ENCODE measurements around the gene SLCO4C1.

SLCO4C1 gene

GRCh38 chr5:102294886-102295395, 1.1 kb downstream of the SLCO4C1 start:
- Histone ChIP-seq H3K4me1 (ENCODE audit: control insufficient read depth in 1 of 2, insufficient read depth in 2 of 2, low read length in 2 of 2) (peaks cover 0 to 14% of the 10 kb centered on the region in 2 donors), H3K4me3 (ENCODE audit: low read depth in 1 of 2, low read length in 2 of 2) (peak overlapping the region in 1 of 2 donors; percentile 76), H3K9me3 (ENCODE audit: control insufficient read depth in 1 of 2, low read length in 2 of 2) (no peaks in the 10 kb centered on the region), H3K36me3 (ENCODE audit: control insufficient read depth in 1 of 2, insufficient read depth in 2 of 2, low read length in 2 of 2) (no peaks in the 10 kb centered on the region), H3K27me3 (ENCODE audit: low read depth, low read length) (no peaks in the 10 kb centered on the region), H3K27ac (ENCODE audit: low read length) (no peak overlapping the region)

- Histone ChIP-seq H3K9me3 (ENCODE audit: control insufficient read depth in 1 of 2, low read length in 2 of 2) (no peaks in the 10 kb centered on the region), H3K4me1 (ENCODE audit: control insufficient read depth in 1 of 2, insufficient read depth in 2 of 2, low read length in 2 of 2) (no peaks in the 10 kb centered on the region), H3K36me3 (ENCODE audit: control insufficient read depth in 1 of 2, insufficient read depth in 2 of 2, low read length in 2 of 2) (no peaks in the 10 kb centered on the region), H3K27me3 (ENCODE audit: low read depth, low read length) (no peaks in the 10 kb centered on the region), H3K27ac (ENCODE audit: low read length) (no peak overlapping the region), H3K4me3 (ENCODE audit: low read depth in 1 of 2, low read length in 2 of 2) (no peak overlapping the region)
Measured at GRCh38 chr5:102290004-102290403, 6.1 kb downstream of the SLCO4C1 start.

- no peaks in the 10 kb centered on the region for H3K4me1 ChIP-seq (ENCODE audit: control insufficient read depth in 1 of 2, insufficient read depth in 2 of 2, low read length in 2 of 2)
- no peaks in the 10 kb centered on the region for H3K9me3 ChIP-seq (ENCODE audit: control insufficient read depth in 1 of 2, low read length in 2 of 2)
- H3K27ac ChIP-seq (ENCODE audit: low read length) = no peak overlapping the region
- no peak overlapping the region for H3K4me3 ChIP-seq (ENCODE audit: low read depth in 1 of 2, low read length in 2 of 2)
- H3K36me3 ChIP-seq (ENCODE audit: control insufficient read depth in 1 of 2, insufficient read depth in 2 of 2, low read length in 2 of 2) = no peaks in the 10 kb centered on the region
- no peaks in the 10 kb centered on the region for H3K27me3 ChIP-seq (ENCODE audit: low read depth, low read length)
Measured at GRCh38 chr5:102289251-102289899, 6.7 kb downstream of the SLCO4C1 start.

- no peak overlapping the region for H3K4me3 ChIP-seq (ENCODE audit: low read depth in 1 of 2, low read length in 2 of 2)
- H3K4me1 ChIP-seq (ENCODE audit: control insufficient read depth in 1 of 2, insufficient read depth in 2 of 2, low read length in 2 of 2) = no peaks in the 10 kb centered on the region
- no peaks in the 10 kb centered on the region for H3K27me3 ChIP-seq (ENCODE audit: low read depth, low read length)
- no peaks in the 10 kb centered on the region for H3K9me3 ChIP-seq (ENCODE audit: control insufficient read depth in 1 of 2, low read length in 2 of 2)
- no peak overlapping the region for H3K27ac ChIP-seq (ENCODE audit: low read length)
- H3K36me3 ChIP-seq (ENCODE audit: control insufficient read depth in 1 of 2, insufficient read depth in 2 of 2, low read length in 2 of 2) = no peaks in the 10 kb centered on the region
Measured at GRCh38 chr5:102288630-102289029, 7.5 kb downstream of the SLCO4C1 start.

GRCh38 chr5:102286476-102286875, 9.6 kb downstream of the SLCO4C1 start:
- H3K9me3 ChIP-seq (ENCODE audit: control insufficient read depth in 1 of 2, low read length in 2 of 2) = no peaks in the 10 kb centered on the region
- H3K4me1 ChIP-seq (ENCODE audit: control insufficient read depth in 1 of 2, insufficient read depth in 2 of 2, low read length in 2 of 2) = no peaks in the 10 kb centered on the region
- H3K27ac ChIP-seq (ENCODE audit: low read length) = no peak overlapping the region
- H3K4me3 ChIP-seq (ENCODE audit: low read depth in 1 of 2, low read length in 2 of 2) = no peak overlapping the region
- H3K27me3 ChIP-seq (ENCODE audit: low read depth, low read length) = no peaks in the 10 kb centered on the region
- no peaks in the 10 kb centered on the region for H3K36me3 ChIP-seq (ENCODE audit: control insufficient read depth in 1 of 2, insufficient read depth in 2 of 2, low read length in 2 of 2)

- no peaks in the 10 kb centered on the region for H3K4me1 ChIP-seq (ENCODE audit: control insufficient read depth in 1 of 2, insufficient read depth in 2 of 2, low read length in 2 of 2)
- H3K27ac ChIP-seq (ENCODE audit: low read length) = no peak overlapping the region
- H3K36me3 ChIP-seq (ENCODE audit: control insufficient read depth in 1 of 2, insufficient read depth in 2 of 2, low read length in 2 of 2) = no peaks in the 10 kb centered on the region
Measured at GRCh38 chr5:102283102-102283797, 12.8 kb downstream of the SLCO4C1 start.

GRCh38 chr5:102279711-102280110, 16.4 kb downstream of the SLCO4C1 start:
- no peak overlapping the region for H3K27ac ChIP-seq (ENCODE audit: low read length)
- H3K9me3 ChIP-seq (ENCODE audit: control insufficient read depth in 1 of 2, low read length in 2 of 2) = no peaks in the 10 kb centered on the region
- H3K36me3 ChIP-seq (ENCODE audit: control insufficient read depth in 1 of 2, insufficient read depth in 2 of 2, low read length in 2 of 2) = no peaks in the 10 kb centered on the region
- H3K4me1 ChIP-seq (ENCODE audit: control insufficient read depth in 1 of 2, insufficient read depth in 2 of 2, low read length in 2 of 2) = no peaks in the 10 kb centered on the region
- H3K27me3 ChIP-seq (ENCODE audit: low read depth, low read length) = no peaks in the 10 kb centered on the region
- no peak overlapping the region for H3K4me3 ChIP-seq (ENCODE audit: low read depth in 1 of 2, low read length in 2 of 2)

More at GRCh38 chr5:102283102-102283797, 12.8 kb downstream of the SLCO4C1 start:
- Histone ChIP-seq H3K4me3 (ENCODE audit: low read depth in 1 of 2, low read length in 2 of 2) (no peak overlapping the region), H3K9me3 (ENCODE audit: control insufficient read depth in 1 of 2, low read length in 2 of 2) (no peaks in the 10 kb centered on the region), H3K27me3 (ENCODE audit: low read depth, low read length) (no peaks in the 10 kb centered on the region)

- Histone ChIP-seq H3K4me1 (ENCODE audit: control insufficient read depth in 1 of 2, insufficient read depth in 2 of 2, low read length in 2 of 2) (no peaks in the 10 kb centered on the region), H3K36me3 (ENCODE audit: control insufficient read depth in 1 of 2, insufficient read depth in 2 of 2, low read length in 2 of 2) (no peaks in the 10 kb centered on the region), H3K27ac (ENCODE audit: low read length) (no peak overlapping the region), H3K9me3 (ENCODE audit: control insufficient read depth in 1 of 2, low read length in 2 of 2) (no peaks in the 10 kb centered on the region), H3K27me3 (ENCODE audit: low read depth, low read length) (no peaks in the 10 kb centered on the region), H3K4me3 (ENCODE audit: low read depth in 1 of 2, low read length in 2 of 2) (no peak overlapping the region)
Measured at GRCh38 chr5:102278231-102278630, 17.9 kb downstream of the SLCO4C1 start.

- Histone ChIP-seq H3K36me3 (ENCODE audit: control insufficient read depth in 1 of 2, insufficient read depth in 2 of 2, low read length in 2 of 2) (no peaks in the 10 kb centered on the region), H3K4me1 (ENCODE audit: control insufficient read depth in 1 of 2, insufficient read depth in 2 of 2, low read length in 2 of 2) (no peaks in the 10 kb centered on the region), H3K4me3 (ENCODE audit: low read depth in 1 of 2, low read length in 2 of 2) (no peak overlapping the region), H3K9me3 (ENCODE audit: control insufficient read depth in 1 of 2, low read length in 2 of 2) (no peaks in the 10 kb centered on the region), H3K27me3 (ENCODE audit: low read depth, low read length) (no peaks in the 10 kb centered on the region), H3K27ac (ENCODE audit: low read length) (no peak overlapping the region)
Measured at GRCh38 chr5:102277144-102277543, 18.9 kb downstream of the SLCO4C1 start.

GRCh38 chr5:102271759-102272158, 24.3 kb downstream of the SLCO4C1 start:
- peaks cover 0 to 11% of the 10 kb centered on the region in 2 donors for H3K9me3 ChIP-seq (ENCODE audit: control insufficient read depth in 1 of 2, low read length in 2 of 2)
- no peaks in the 10 kb centered on the region for H3K27me3 ChIP-seq (ENCODE audit: low read depth, low read length)
- H3K4me1 ChIP-seq (ENCODE audit: control insufficient read depth in 1 of 2, insufficient read depth in 2 of 2, low read length in 2 of 2) = no peaks in the 10 kb centered on the region
- H3K4me3 ChIP-seq (ENCODE audit: low read depth in 1 of 2, low read length in 2 of 2) = no peak overlapping the region
- H3K36me3 ChIP-seq (ENCODE audit: control insufficient read depth in 1 of 2, insufficient read depth in 2 of 2, low read length in 2 of 2) = no peaks in the 10 kb centered on the region
- H3K27ac ChIP-seq (ENCODE audit: low read length) = no peak overlapping the region

- Histone ChIP-seq H3K27me3 (ENCODE audit: low read depth, low read length) (no peaks in the 10 kb centered on the region), H3K4me3 (ENCODE audit: low read depth in 1 of 2, low read length in 2 of 2) (peak overlapping the region in 1 of 2 donors; percentile 2), H3K4me1 (ENCODE audit: control insufficient read depth in 1 of 2, insufficient read depth in 2 of 2, low read length in 2 of 2) (no peaks in the 10 kb centered on the region), H3K27ac (ENCODE audit: low read length) (no peak overlapping the region), H3K36me3 (ENCODE audit: control insufficient read depth in 1 of 2, insufficient read depth in 2 of 2, low read length in 2 of 2) (no peaks in the 10 kb centered on the region), H3K9me3 (ENCODE audit: control insufficient read depth in 1 of 2, low read length in 2 of 2) (peaks cover 0 to 11% of the 10 kb centered on the region in 2 donors)
Measured at GRCh38 chr5:102270036-102270435, 26.0 kb downstream of the SLCO4C1 start.

Data from muscle layer of duodenum (tissue), 2 donors.